HUES6 (cell line): ENCODE data around the gene FLCN.
"Not testable (repeated sequence)": the region's sequence is repeated elsewhere in the genome, so short reads cannot be mapped to it uniquely, and the experiment has no call there.

ENCODE experiments used
- H3K27ac ChIP-seq: 2 replicates; pipeline ENCODE4 v1.7.0; 2013; ENCODE audit warnings: low read depth, mild to moderate bottlenecking, low read length, inconsistent platforms
- H3K27me3 ChIP-seq: 2 replicates; pipeline ENCODE4 v1.6.1; 2013; ENCODE audit warnings: low read length; ENCODE audit not compliant: control insufficient read depth, insufficient read depth
- H3K36me3 ChIP-seq: 2 replicates; pipeline ENCODE4 v1.6.1; 2013; ENCODE audit warnings: low read length; ENCODE audit not compliant: control insufficient read depth, insufficient read depth
- H3K4me1 ChIP-seq: 2 replicates; pipeline ENCODE4 v1.6.1; 2013; ENCODE audit warnings: low read length; ENCODE audit not compliant: control insufficient read depth, insufficient read depth
- H3K4me3 ChIP-seq: 2 replicates; pipeline ENCODE4 v1.5.1; 2013; ENCODE audit warnings: low read depth, low read length
- H3K9ac ChIP-seq: one replicate; pipeline ENCODE4 v1.6.1; 2013; ENCODE audit warnings: mild to moderate bottlenecking, low read length
- H3K9me3 ChIP-seq: 2 replicates; pipeline ENCODE4 v1.6.1; 2013; ENCODE audit warnings: low read depth, low read length; ENCODE audit not compliant: control insufficient read depth, insufficient read depth

The FLCN gene

GRCh38 chr17:17258011-17258410, 21.0 kb upstream of the FLCN start:
- Histone ChIP-seq H3K4me1 (no peaks in the 10 kb centered on the region), H3K9ac (no peak overlapping the region), H3K9me3 (no peaks in the 10 kb centered on the region), H3K36me3 (peaks cover 85% of the 10 kb centered on the region), H3K27me3 (no peaks in the 10 kb centered on the region), H3K4me3 (no peak overlapping the region), H3K27ac (no peak overlapping the region)

- no peaks in the 10 kb centered on the region for H3K9me3 ChIP-seq
- no peaks in the 10 kb centered on the region for H3K27me3 ChIP-seq
- no peak overlapping the region for H3K4me3 ChIP-seq
- H3K4me1 ChIP-seq = no peaks in the 10 kb centered on the region
- peaks cover 88% of the 10 kb centered on the region for H3K36me3 ChIP-seq
- no peak overlapping the region for H3K27ac ChIP-seq
- no peak overlapping the region for H3K9ac ChIP-seq
Observed at GRCh38 chr17:17256316-17256715, 19.3 kb upstream of the FLCN start.

- H3K27me3 ChIP-seq, H3K27ac ChIP-seq, H3K4me1 ChIP-seq, H3K4me3 ChIP-seq, H3K9me3 ChIP-seq, H3K9ac ChIP-seq: not testable (repeated sequence)
- H3K36me3 ChIP-seq = peaks cover 85% of the 10 kb centered on the region
Observed at GRCh38 chr17:17255689-17256088, 18.7 kb upstream of the FLCN start.

GRCh38 chr17:17254036-17254435, 17.1 kb upstream of the FLCN start:
- H3K4me3 ChIP-seq = no peak overlapping the region
- no peak overlapping the region for H3K27ac ChIP-seq
- peaks cover 80% of the 10 kb centered on the region for H3K36me3 ChIP-seq
- no peak overlapping the region for H3K9ac ChIP-seq
- H3K4me1 ChIP-seq = no peaks in the 10 kb centered on the region
- no peaks in the 10 kb centered on the region for H3K27me3 ChIP-seq
- no peaks in the 10 kb centered on the region for H3K9me3 ChIP-seq

GRCh38 chr17:17253406-17253805, 16.4 kb upstream of the FLCN start:
- H3K27ac ChIP-seq = no peak overlapping the region
- no peak overlapping the region for H3K9ac ChIP-seq
- no peaks in the 10 kb centered on the region for H3K9me3 ChIP-seq
- H3K36me3 ChIP-seq = peaks cover 80% of the 10 kb centered on the region
- no peak overlapping the region for H3K4me3 ChIP-seq
- no peaks in the 10 kb centered on the region for H3K4me1 ChIP-seq
- no peaks in the 10 kb centered on the region for H3K27me3 ChIP-seq

GRCh38 chr17:17252149-17252661, 15.2 kb upstream of the FLCN start:
- no peak overlapping the region for H3K9ac ChIP-seq

GRCh38 chr17:17246879-17247278, 9.9 kb upstream of the FLCN start:
- H3K4me3 ChIP-seq = no peak overlapping the region
- H3K27ac ChIP-seq = no peak overlapping the region
- H3K4me1 ChIP-seq = no peaks in the 10 kb centered on the region
- H3K36me3 ChIP-seq = peaks cover 61% of the 10 kb centered on the region
- H3K9ac ChIP-seq = no peak overlapping the region
- H3K27me3 ChIP-seq = no peaks in the 10 kb centered on the region
- H3K9me3 ChIP-seq = no peaks in the 10 kb centered on the region

More at GRCh38 chr17:17252149-17252661, 15.2 kb upstream of the FLCN start:
- H3K36me3 ChIP-seq = peaks cover 82% of the 10 kb centered on the region
- no peaks in the 10 kb centered on the region for H3K4me1 ChIP-seq
- H3K27ac ChIP-seq = no peak overlapping the region
- no peaks in the 10 kb centered on the region for H3K9me3 ChIP-seq
- H3K27me3 ChIP-seq = no peaks in the 10 kb centered on the region
- H3K4me3 ChIP-seq = no peak overlapping the region

GRCh38 chr17:17243163-17243562, 6.2 kb upstream of the FLCN start:
- Histone ChIP-seq H3K27ac (no peak overlapping the region), H3K9me3 (no peaks in the 10 kb centered on the region), H3K9ac (no peak overlapping the region), H3K4me1 (no peaks in the 10 kb centered on the region), H3K36me3 (peaks cover 38% of the 10 kb centered on the region), H3K4me3 (no peak overlapping the region), H3K27me3 (no peaks in the 10 kb centered on the region)

GRCh38 chr17:17242246-17242645, 5.3 kb upstream of the FLCN start:
- Histone ChIP-seq H3K4me3 (no peak overlapping the region), H3K9ac (no peak overlapping the region), H3K27ac (no peak overlapping the region), H3K4me1 (no peaks in the 10 kb centered on the region), H3K27me3 (no peaks in the 10 kb centered on the region), H3K36me3 (peaks cover 28% of the 10 kb centered on the region), H3K9me3 (no peaks in the 10 kb centered on the region)

- peaks cover 22% of the 10 kb centered on the region for H3K36me3 ChIP-seq
- H3K27ac ChIP-seq = no peak overlapping the region
- H3K4me3 ChIP-seq = no peak overlapping the region
- no peaks in the 10 kb centered on the region for H3K27me3 ChIP-seq
- no peak overlapping the region for H3K9ac ChIP-seq
- no peaks in the 10 kb centered on the region for H3K4me1 ChIP-seq
- H3K9me3 ChIP-seq = no peaks in the 10 kb centered on the region
Observed at GRCh38 chr17:17241656-17242055, 4.7 kb upstream of the FLCN start.

GRCh38 chr17:17239832-17240231, 2.9 kb upstream of the FLCN start:
- Histone ChIP-seq H3K36me3 (peaks cover 10% of the 10 kb centered on the region), H3K9ac (no peak overlapping the region), H3K27me3 (no peaks in the 10 kb centered on the region), H3K4me3 (no peak overlapping the region), H3K9me3 (no peaks in the 10 kb centered on the region), H3K4me1 (peaks cover 7% of the 10 kb centered on the region; the same call in 1 of the 2 replicates), H3K27ac (no peak overlapping the region)
